Vagina (tissue), 2 donors: Measurements from ENCODE around the gene NPBWR2.

Experiments
- POLR2A ChIP-seq, 2 donors: fragments of 450-650 bp; IDR thresholded peaks; one replicate each; pipeline ENCODE4 v1.6.1; 2017; ENCODE audit warnings: antibody characterized with exemption in 2 of 2, mild to moderate bottlenecking in 2 of 2, moderate library complexity in 2 of 2
- POLR2AphosphoS5 ChIP-seq, 2 donors: sonication (generic); formaldehyde crosslinking; IDR thresholded peaks; one replicate each; pipeline ENCODE4 v1.9.0; 2017; ENCODE audit warnings: antibody characterized with exemption in 2 of 2, mild to moderate bottlenecking in 2 of 2, low read depth in 1 of 2; ENCODE audit not compliant: insufficient read depth in 1 of 2
- TF ChIP-seq, protein P1 (sequence below), 3 experiments: fragments of 450-650 bp in 2 of 3; fragments of 200-600 bp in 1 of 3; sonication (generic) in 1 of 3; IDR thresholded peaks; one replicate each; pipeline ENCODE4 v1.5.1; 2017 to 2019; ENCODE audit warnings: antibody characterized with exemption in 3 of 3, mild to moderate bottlenecking in 2 of 3, moderate library complexity in 2 of 3

DNA sequence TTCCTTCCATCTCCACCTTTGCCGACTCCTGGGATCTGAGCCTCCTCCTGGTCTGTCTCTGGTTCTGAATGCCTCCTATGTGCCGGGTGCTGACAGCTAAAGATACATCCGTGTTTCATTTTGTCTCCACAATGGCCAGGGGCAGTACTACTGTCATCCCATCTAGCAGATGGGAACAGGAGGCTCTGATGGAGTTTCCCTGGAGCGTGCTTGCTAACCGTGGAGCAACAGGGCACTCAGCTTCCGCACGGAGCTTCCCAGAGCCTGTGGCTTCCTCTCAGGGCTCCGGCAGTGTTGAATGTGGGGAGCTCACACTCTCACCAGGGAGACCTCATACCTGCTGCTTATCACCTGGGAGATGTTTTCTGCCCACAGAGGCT, 11.9 kb upstream of the NPBWR2 start:
- no peak for TF ChIP-seq POLR2A (IDR thresholded peaks at IDR 0.05)
- TF ChIP-seq POLR2AphosphoS5 (IDR thresholded peaks at IDR 0.05; ENCODE audit: insufficient read depth in 1 of 2, low read depth in 1 of 2) = no peak
- TF ChIP-seq, protein P1, sequence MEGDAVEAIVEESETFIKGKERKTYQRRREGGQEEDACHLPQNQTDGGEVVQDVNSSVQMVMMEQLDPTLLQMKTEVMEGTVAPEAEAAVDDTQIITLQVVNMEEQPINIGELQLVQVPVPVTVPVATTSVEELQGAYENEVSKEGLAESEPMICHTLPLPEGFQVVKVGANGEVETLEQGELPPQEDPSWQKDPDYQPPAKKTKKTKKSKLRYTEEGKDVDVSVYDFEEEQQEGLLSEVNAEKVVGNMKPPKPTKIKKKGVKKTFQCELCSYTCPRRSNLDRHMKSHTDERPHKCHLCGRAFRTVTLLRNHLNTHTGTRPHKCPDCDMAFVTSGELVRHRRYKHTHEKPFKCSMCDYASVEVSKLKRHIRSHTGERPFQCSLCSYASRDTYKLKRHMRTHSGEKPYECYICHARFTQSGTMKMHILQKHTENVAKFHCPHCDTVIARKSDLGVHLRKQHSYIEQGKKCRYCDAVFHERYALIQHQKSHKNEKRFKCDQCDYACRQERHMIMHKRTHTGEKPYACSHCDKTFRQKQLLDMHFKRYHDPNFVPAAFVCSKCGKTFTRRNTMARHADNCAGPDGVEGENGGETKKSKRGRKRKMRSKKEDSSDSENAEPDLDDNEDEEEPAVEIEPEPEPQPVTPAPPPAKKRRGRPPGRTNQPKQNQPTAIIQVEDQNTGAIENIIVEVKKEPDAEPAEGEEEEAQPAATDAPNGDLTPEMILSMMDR (IDR thresholded peaks at IDR 0.05) = no peak
